Left kidney (tissue), 1 donor: ENCODE results near the gene TAPBP. TPM values are rescaled to one million over a fixed set of nuclear protein-coding genes. Genes with fewer than 3 reads are reported as not detected.

Source experiments
- polyA plus RNA-seq: library from polyadenylated mRNA; unstranded; fragments of 120-200 nt; gene quantifications from one replicate; pipeline ENCODE4 v1.2.1, GENCODE V29; 2013; ENCODE audit not compliant: insufficient read length

Gene TAPBP
- polyA plus RNA-seq, 1 donor = 37.6 TPM

Other genes starting within 250 kb of the TAPBP start
- gene HLA-DPA1, start 240.4 kb downstream of the TAPBP start, polyA plus RNA-seq = 20.2 TPM
- gene HLA-DPB1, start 238.1 kb downstream of the TAPBP start, polyA plus RNA-seq = 13.5 TPM
- gene COL11A2, start 121.6 kb downstream of the TAPBP start, polyA plus RNA-seq = 5.9 TPM
- 65.6 TPM for gene RXRB, start 113.4 kb downstream of the TAPBP start, polyA plus RNA-seq
- 115 TPM for gene SLC39A7, start 113.2 kb downstream of the TAPBP start, polyA plus RNA-seq
- gene HSD17B8, start 109.4 kb downstream of the TAPBP start, polyA plus RNA-seq = 23.9 TPM
- gene RING1, start 105.6 kb downstream of the TAPBP start, polyA plus RNA-seq = 53.4 TPM
- gene VPS52, start 42.2 kb downstream of the TAPBP start, polyA plus RNA-seq = 100 TPM
- 2,698 TPM for gene RPS18, start 42.0 kb downstream of the TAPBP start, polyA plus RNA-seq
- gene B3GALT4, start 37.0 kb downstream of the TAPBP start, polyA plus RNA-seq = 4.0 TPM
- gene WDR46, start 24.8 kb downstream of the TAPBP start, polyA plus RNA-seq = 59.7 TPM
- gene PFDN6, start 24.5 kb downstream of the TAPBP start, polyA plus RNA-seq = 65.4 TPM
- 119 TPM for gene RGL2, start 15.1 kb downstream of the TAPBP start, polyA plus RNA-seq
- 20.9 TPM for gene ZBTB22, start 3.7 kb upstream of the TAPBP start, polyA plus RNA-seq
- 59.0 TPM for gene DAXX, start 8.9 kb upstream of the TAPBP start, polyA plus RNA-seq
- gene KIFC1, start 77.7 kb upstream of the TAPBP start, polyA plus RNA-seq = 62.9 TPM
- gene PHF1, start 96.9 kb upstream of the TAPBP start, polyA plus RNA-seq = 68.8 TPM
- 211 TPM for gene CUTA, start 104.0 kb upstream of the TAPBP start, polyA plus RNA-seq
- gene SYNGAP1, start 106.0 kb upstream of the TAPBP start, polyA plus RNA-seq = 40.9 TPM
- gene ZBTB9, start 140.5 kb upstream of the TAPBP start, polyA plus RNA-seq = 16.4 TPM